GM21529 (cell line): ENCODE results near the gene TRPC5OS.

Source experiments
- ATAC-seq: cut with Tn5 transposase; IDR thresholded peaks from one replicate; pipeline ENCODE4 v1.9.1; 2021; ENCODE audit not compliant: unreplicated experiment

Gene TRPC5OS

DNA sequence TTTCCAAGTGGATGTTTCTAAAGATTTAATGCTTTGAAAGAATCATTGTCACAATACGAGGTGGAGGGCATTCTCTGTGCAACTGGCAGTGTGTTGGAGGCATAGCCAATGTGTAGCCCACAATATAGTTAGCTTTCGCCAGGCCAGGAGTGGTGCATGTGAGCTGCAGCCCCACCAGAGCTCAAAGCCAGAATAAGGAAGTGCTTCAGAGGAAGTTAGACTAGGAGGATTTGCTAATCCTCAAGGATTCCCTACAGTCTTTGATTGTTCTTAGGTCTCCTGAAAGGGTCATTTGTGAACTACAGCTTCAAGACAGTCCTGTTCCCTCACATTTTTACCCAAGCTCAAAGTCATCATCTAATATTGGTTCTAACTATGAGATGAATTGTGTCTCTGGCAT is 16.4 kb downstream of the TRPC5OS start:
- no peak for ATAC-seq

DNA sequence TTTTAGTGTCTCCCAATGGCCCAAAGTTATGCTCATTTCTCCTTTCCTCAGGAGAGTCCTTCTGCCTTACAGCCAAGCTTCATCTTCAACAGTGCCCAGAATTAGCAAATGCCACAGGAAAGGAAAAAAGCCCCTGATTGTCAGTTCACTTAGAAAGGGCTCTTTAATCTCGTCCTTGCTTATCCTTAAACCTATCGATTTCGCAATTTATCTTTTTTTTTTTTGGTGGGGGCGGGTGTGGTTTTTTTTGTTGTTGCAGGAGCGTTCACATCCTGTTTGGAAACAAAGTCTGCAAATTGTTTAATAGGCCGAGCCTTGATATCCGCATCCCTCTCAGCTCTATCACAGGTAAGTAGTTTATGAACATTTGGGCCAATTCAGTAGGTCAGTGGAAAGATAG is 20.2 kb downstream of the TRPC5OS start:
- ATAC-seq: no peak

DNA sequence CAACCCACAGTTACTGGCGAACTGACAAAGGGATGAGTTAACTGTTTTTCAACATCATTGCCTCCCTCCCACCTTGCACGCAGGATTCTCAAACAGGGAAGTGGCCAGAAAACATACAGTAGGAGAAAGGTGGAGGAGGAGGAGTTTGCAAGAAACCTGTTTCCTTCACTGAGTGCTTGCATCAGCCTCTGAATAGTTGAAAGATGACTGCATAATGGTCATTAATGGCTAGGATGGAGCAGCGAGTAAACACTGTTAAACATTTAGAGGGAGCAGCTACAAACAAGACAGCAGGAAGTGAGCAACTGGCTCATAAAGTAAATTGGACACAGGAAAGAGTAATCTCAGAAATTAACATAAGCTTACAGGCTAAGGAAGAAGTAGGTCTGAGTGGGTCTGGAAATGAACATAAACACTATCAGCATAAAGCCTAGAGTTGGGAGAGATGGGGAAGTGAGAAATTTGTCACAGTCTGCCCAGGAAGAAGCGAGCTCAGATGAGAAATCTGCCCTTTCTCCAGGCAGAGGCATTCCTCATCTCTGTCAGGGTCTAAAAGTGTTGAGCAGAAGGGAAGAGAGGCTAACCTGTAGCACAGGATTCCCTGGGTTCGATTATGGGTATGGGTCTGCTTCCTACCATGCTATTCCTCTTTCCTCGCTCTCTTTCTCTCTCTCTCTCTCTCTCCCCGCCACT is 38.6 kb downstream of the TRPC5OS start:
- ATAC-seq: no peak

DNA sequence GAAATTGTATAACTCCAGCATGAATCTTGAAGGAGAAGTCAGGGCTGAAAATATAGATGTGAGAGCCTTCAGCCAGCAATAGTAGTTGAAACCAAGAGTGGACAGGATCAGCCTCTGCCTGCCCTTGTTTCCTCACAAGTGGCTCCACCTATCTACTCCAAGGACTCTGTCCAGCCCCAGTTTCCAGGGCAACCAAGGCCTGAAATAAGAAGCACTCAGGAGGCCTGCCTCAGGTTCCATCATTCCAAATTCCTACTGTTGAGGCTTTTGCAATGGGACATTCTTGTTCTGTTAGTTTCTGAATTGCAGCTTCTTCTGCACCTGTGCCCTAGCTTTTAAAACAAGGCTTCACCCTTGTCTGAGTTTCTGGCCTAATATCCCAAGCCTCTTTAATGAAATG is 41.6 kb downstream of the TRPC5OS start:
- ATAC-seq: no peak

DNA sequence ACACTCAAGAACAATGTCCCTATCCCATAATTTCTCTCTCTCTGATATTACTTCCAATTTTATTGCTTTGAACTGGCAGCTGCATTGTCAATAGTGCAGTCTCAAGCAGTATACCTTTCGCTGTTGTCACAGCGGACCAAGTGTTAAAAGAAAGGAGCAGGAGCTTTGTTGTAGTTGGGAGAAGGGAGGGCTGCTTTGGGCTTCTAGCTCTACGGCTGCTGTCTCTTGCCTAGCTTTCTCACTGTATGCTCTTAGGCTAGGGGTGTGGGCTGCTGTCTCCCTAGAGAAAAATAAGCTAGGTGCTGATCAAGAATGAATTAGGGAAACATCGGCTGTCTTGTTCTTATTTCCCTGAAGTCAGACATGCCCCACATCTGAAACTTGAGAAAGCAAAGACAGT is 52.5 kb downstream of the TRPC5OS start:
- no peak for ATAC-seq
